Measurements from ENCODE around the gene HACD2.

HACD2 gene

DNA sequence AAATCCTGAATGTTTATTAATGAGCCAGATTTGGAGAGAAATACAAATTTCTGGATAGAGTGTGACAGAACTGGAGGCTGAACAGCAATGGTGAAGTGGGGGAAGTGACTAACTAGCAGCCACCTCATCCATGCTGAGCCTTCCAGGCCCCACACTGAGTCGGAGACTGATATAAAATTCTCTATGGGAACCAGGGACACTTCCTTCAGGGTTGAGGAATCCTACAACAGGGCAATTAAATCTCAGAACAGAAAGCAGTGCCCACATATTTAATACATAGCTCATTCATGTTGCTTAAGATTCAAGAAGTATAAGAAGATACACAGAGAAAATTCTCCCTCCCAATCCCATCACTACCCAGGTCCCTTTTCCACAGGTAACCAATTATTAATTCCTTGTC lies 49.3 kb downstream of the HACD2 start:
- Mint-ChIP-seq H3K36me3 (ENCODE audit: low read depth) (peaks cover 2% of the 10 kb centered on the region), H3K9me3 (no peaks in the 10 kb centered on the region), H3K4me1 (peaks cover 19% of the 10 kb centered on the region), H3K27me3 (no peaks in the 10 kb centered on the region), H3K27ac (no peak overlapping the region), H3K4me3 (no peak overlapping the region)
- DNase-seq, result no peak
- no peak for ATAC-seq

DNA sequence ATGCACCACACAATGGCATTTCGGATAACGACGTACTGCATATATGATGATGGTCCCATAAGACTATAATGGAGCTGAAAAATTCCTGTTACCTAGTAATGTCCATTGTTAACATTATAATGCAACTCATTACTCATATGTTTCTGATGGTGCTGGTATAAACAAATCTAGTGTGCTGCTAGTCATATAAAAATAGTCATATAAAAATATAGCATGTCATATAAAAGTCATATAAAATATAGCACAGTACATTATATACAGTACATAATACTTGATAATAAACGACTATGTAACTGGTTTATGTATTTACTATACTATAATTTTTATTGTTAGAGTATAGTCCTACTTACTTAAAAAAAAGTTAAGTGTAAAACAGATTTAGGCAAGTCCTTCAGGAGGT lies 50.6 kb downstream of the HACD2 start:
- ATAC-seq (no peak), DNase-seq (no peak)
- no peaks in the 10 kb centered on the region for H3K27me3 Mint-ChIP-seq
- no peaks in the 10 kb centered on the region for H3K36me3 Mint-ChIP-seq (ENCODE audit: low read depth)
- no peaks in the 10 kb centered on the region for H3K9me3 Mint-ChIP-seq
- H3K27ac Mint-ChIP-seq, result no peak overlapping the region
- H3K4me1 Mint-ChIP-seq, result peaks cover 8% of the 10 kb centered on the region
- H3K4me3 Mint-ChIP-seq, result no peak overlapping the region

GRCh38 chr3:123533554-123534159 lies 51.2 kb downstream of the HACD2 start:
- Mint-ChIP-seq H3K27me3 (no peaks in the 10 kb centered on the region), H3K4me3 (no peak overlapping the region)

DNA sequence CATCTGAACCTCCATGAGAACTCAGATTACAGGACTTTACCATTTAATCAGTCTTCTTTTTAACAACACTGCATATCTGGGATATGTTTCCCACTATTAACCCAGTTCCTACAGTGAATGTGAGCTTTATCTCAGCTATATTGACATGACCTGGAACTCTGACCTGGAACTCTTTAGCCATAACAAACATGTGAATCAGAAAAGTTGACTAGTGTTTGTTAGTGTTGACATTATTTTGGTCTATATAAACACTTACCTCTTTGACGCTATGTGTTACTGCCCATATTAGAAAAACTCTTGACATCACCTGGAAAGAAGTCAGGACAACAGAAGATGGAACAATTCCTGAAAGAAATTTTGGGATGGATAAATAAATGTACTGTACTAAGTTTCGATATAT lies 56.7 kb downstream of the HACD2 start:
- no peak overlapping the region for H3K27ac Mint-ChIP-seq
- no peak for DNase-seq
- no peak overlapping the region for H3K4me3 Mint-ChIP-seq
- no peaks in the 10 kb centered on the region for H3K27me3 Mint-ChIP-seq
- no peak for ATAC-seq
- H3K36me3 Mint-ChIP-seq (ENCODE audit: low read depth), result peaks cover 24% of the 10 kb centered on the region
- H3K9me3 Mint-ChIP-seq, result no peaks in the 10 kb centered on the region
- H3K4me1 Mint-ChIP-seq, result peaks cover 34% of the 10 kb centered on the region

More at GRCh38 chr3:123533554-123534159, 51.2 kb downstream of the HACD2 start:
- H3K9me3 Mint-ChIP-seq, result no peaks in the 10 kb centered on the region
- no peaks in the 10 kb centered on the region for H3K36me3 Mint-ChIP-seq (ENCODE audit: low read depth)
- ATAC-seq (no peak), DNase-seq (no peak)
- H3K27ac Mint-ChIP-seq, result no peak overlapping the region
- H3K4me1 Mint-ChIP-seq, result peaks cover 8% of the 10 kb centered on the region

DNA sequence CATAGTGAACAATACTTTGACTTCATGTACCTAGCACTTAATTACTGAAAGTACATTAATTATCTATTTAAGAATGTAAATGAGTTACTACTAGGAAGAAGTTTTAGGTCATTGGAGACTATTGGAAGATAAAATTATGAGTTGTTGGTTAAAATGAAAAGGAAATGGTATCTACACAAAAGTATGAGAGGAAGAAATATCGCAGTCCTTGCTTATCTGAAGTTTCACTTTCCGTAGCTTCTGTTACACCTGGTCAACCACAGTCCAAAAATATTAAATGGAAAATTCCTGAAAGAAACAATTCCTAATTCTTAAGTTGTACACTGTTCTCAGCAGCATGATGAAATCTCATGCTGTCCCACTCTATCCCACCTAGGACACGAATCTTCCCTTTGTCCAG lies 57.8 kb downstream of the HACD2 start:
- H3K9me3 Mint-ChIP-seq, result no peaks in the 10 kb centered on the region
- peaks cover 45% of the 10 kb centered on the region for H3K4me1 Mint-ChIP-seq
- no peak overlapping the region for H3K27ac Mint-ChIP-seq
- DNase-seq (no peak), ATAC-seq (no peak)
- no peaks in the 10 kb centered on the region for H3K27me3 Mint-ChIP-seq
- no peak overlapping the region for H3K4me3 Mint-ChIP-seq
- peaks cover 24% of the 10 kb centered on the region for H3K36me3 Mint-ChIP-seq (ENCODE audit: low read depth)

DNA sequence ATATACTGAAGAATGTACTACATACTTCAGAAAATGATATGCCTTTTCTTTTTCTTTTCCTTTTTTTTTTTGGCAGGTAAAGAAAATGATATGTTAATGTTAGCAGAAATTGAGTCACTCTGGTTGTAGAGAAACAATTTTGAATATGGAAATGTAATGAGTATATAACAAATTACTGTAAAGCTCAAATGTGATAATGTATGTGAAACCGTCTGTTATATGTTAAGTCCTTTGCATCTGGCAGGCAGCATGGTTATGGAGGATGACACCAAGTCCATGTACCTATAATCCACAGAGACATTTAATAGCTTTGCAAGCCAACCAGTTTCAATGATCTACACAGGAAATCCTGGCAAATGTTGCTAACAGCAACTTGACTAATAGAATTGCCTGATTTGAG lies 58.4 kb downstream of the HACD2 start:
- H3K36me3 Mint-ChIP-seq (ENCODE audit: low read depth), result peaks cover 24% of the 10 kb centered on the region
- DNase-seq (no peak), ATAC-seq (no peak)
- H3K27ac Mint-ChIP-seq, result no peak overlapping the region
- H3K4me3 Mint-ChIP-seq, result no peak overlapping the region
- peaks cover 48% of the 10 kb centered on the region for H3K4me1 Mint-ChIP-seq
- H3K9me3 Mint-ChIP-seq, result no peaks in the 10 kb centered on the region
- H3K27me3 Mint-ChIP-seq, result no peaks in the 10 kb centered on the region

DNA sequence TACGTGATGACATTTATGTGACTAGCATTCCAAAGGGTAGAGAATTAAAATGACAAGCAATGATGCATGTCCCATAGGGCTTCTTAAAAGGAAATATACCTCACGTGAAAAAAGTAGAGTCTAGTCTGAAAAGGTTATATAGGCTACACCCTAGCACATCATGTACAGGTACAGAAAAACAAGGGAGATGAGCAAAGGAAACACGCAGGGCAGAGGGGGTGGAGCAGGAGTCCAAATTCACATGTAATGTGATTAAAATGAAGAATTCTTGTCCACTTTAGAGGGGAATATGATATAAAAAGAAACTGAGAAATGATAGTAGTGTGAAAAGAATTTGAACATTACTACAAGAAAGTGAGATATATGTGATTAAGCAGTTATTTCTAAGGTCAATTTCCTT lies 59.4 kb downstream of the HACD2 start:
- no peak for ATAC-seq
- DNase-seq, result no peak
- peaks cover 51% of the 10 kb centered on the region for H3K4me1 Mint-ChIP-seq
- H3K27me3 Mint-ChIP-seq, result no peaks in the 10 kb centered on the region
- H3K9me3 Mint-ChIP-seq, result no peaks in the 10 kb centered on the region
- H3K27ac Mint-ChIP-seq, result no peak overlapping the region
- peaks cover 24% of the 10 kb centered on the region for H3K36me3 Mint-ChIP-seq (ENCODE audit: low read depth)
- H3K4me3 Mint-ChIP-seq, result no peak overlapping the region

GRCh38 chr3:123524981-123525380 lies 59.9 kb downstream of the HACD2 start:
- Mint-ChIP-seq H3K27ac (no peak overlapping the region), H3K9me3 (no peaks in the 10 kb centered on the region), H3K4me3 (no peak overlapping the region), H3K4me1 (peaks cover 51% of the 10 kb centered on the region), H3K27me3 (no peaks in the 10 kb centered on the region), H3K36me3 (ENCODE audit: low read depth) (peaks cover 24% of the 10 kb centered on the region)
- ATAC-seq, result no peak
- no peak for DNase-seq

DNA sequence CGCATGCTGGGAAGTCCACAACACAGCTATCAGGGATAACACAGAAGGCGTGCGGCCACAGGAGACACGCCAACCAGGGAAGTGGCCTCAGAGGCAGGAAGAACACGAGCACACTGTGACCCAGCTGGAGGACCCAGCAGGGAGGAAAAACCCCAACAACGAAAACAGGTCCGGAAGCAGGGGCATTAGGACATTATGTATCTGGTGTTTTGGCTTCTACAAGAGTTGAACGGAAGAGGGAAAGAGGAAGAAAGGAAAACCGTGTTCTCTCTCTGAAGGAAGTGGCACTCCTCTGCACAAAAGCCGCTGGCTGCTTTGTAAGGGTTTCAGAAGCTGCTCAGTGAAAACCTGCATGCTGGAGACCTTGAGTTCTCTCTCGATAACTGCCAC lies 61.8 kb downstream of the HACD2 start:
- no peak for ATAC-seq
- no peak for DNase-seq
- peaks cover 51% of the 10 kb centered on the region for H3K4me1 Mint-ChIP-seq
- H3K27me3 Mint-ChIP-seq, result no peaks in the 10 kb centered on the region
- peaks cover 22% of the 10 kb centered on the region for H3K36me3 Mint-ChIP-seq (ENCODE audit: low read depth)
- peak overlapping the region; percentile 54 for H3K27ac Mint-ChIP-seq
- H3K9me3 Mint-ChIP-seq, result no peaks in the 10 kb centered on the region
- no peak overlapping the region for H3K4me3 Mint-ChIP-seq

- H3K27me3 Mint-ChIP-seq, result no peaks in the 10 kb centered on the region
- H3K4me1 Mint-ChIP-seq, result peaks cover 51% of the 10 kb centered on the region
- H3K4me3 Mint-ChIP-seq, result no peak overlapping the region
- no peaks in the 10 kb centered on the region for H3K9me3 Mint-ChIP-seq
- peaks cover 20% of the 10 kb centered on the region for H3K36me3 Mint-ChIP-seq (ENCODE audit: low read depth)
- no peak for ATAC-seq
- H3K27ac Mint-ChIP-seq, result peak overlapping the region; percentile 54
- DNase-seq, result no peak
Observed at GRCh38 chr3:123522320-123523022, 62.4 kb downstream of the HACD2 start.

DNA sequence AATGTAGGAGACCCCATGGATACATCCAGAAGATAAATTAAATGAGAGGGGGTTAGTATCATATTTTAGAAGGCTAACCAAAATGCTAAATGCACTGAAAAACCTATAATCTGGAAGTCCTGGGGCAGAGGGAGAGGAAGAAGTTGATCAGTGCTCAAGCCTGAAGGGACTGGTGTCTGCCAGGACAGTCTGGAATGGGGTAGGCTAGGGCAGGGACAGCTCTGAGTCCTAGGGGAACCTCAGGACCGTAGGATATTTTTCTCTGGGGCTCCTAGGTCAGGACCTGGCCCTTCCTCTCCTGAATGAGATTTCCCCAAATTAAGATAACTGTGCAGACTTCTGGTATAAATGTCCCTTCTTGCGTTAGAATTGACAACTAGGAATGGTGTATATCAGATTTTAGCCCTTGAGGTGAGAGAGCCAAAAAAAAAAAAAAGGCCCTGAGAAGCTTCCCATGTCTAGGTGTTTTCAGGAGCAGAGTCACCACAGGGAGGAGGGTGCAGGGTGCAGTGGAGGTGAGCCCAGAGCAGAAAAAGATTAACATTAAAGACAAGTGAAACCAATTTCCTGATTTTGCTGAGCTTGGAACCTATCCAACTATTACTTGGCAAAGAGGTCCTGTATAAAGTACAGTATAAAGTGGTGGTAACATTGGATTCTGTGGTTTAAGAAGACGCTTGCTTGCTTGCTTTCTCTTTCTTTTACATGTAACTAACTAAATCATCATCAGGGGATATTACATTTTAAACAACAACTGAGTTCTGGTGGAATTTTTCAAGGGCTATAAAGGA lies 63.5 kb downstream of the HACD2 start:
- H3K27me3 Mint-ChIP-seq, result no peaks in the 10 kb centered on the region
- H3K9me3 Mint-ChIP-seq, result no peaks in the 10 kb centered on the region
- no peak overlapping the region for H3K4me3 Mint-ChIP-seq
- DNase-seq (no peak), ATAC-seq (no peak)
- no peak overlapping the region for H3K27ac Mint-ChIP-seq
- peaks cover 14% of the 10 kb centered on the region for H3K36me3 Mint-ChIP-seq (ENCODE audit: low read depth)
- peaks cover 43% of the 10 kb centered on the region for H3K4me1 Mint-ChIP-seq

DNA sequence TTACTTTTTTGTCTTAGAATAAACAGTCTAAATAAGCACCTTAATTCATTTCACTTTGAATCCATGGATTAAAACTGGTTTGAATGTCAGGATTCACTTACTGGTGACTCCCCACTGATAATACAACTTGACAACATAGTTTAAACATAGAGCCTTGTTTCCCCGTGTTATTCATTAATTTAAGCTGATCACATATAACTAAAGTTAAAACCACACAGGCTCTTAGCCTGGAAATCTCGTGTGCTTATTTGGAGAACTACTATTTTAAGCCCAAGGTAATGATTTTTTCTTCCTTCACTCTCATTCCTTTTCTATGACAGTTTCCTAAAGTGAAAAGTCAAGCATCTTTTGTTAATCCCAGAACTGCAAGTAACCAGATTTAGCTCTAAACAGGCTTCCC lies 64.2 kb downstream of the HACD2 start:
- no peak for DNase-seq
- Mint-ChIP-seq H3K27me3 (no peaks in the 10 kb centered on the region), H3K9me3 (no peaks in the 10 kb centered on the region), H3K4me1 (peaks cover 40% of the 10 kb centered on the region), H3K4me3 (no peak overlapping the region), H3K27ac (no peak overlapping the region), H3K36me3 (ENCODE audit: low read depth) (peaks cover 13% of the 10 kb centered on the region)
- ATAC-seq, result no peak

GRCh38 chr3:123518892-123519485 lies 65.9 kb downstream of the HACD2 start:
- DNase-seq (no peak), ATAC-seq (no peak)
- Mint-ChIP-seq H3K9me3 (no peaks in the 10 kb centered on the region), H3K4me3 (no peak overlapping the region), H3K4me1 (peaks cover 26% of the 10 kb centered on the region), H3K27ac (no peak overlapping the region), H3K27me3 (no peaks in the 10 kb centered on the region), H3K36me3 (ENCODE audit: low read depth) (peaks cover 9% of the 10 kb centered on the region)

DNA sequence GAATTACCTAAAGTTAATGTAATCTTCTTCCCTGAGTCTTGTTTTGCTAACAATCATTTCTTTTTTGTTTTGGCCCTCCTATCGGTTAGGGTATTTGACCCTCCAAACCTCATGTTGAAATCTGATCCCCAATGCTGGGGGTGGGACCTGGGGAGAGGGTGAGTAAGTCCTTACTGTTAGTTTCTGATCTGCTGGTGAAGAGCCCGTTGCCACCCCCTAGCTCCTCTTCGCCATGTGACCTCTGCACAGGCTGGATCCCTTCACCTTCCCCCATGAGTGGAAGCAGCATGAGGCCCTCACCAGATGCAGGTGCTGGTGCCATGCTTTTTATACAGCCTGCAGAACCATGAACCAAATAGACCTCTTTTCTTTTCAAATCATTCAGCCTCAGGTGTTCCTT lies 73.1 kb downstream of the HACD2 start:
- Mint-ChIP-seq H3K4me3 (no peak overlapping the region), H3K27ac (no peak overlapping the region), H3K36me3 (ENCODE audit: low read depth) (peaks cover 4% of the 10 kb centered on the region), H3K9me3 (no peaks in the 10 kb centered on the region), H3K4me1 (no peaks in the 10 kb centered on the region), H3K27me3 (no peaks in the 10 kb centered on the region)
- no peak for ATAC-seq
- DNase-seq, result no peak

- Mint-ChIP-seq H3K4me3 (no peak overlapping the region), H3K27me3 (no peaks in the 10 kb centered on the region), H3K27ac (no peak overlapping the region), H3K9me3 (no peaks in the 10 kb centered on the region), H3K4me1 (no peaks in the 10 kb centered on the region), H3K36me3 (ENCODE audit: low read depth) (peaks cover 4% of the 10 kb centered on the region)
- DNase-seq (no peak), ATAC-seq (no peak)
Observed at GRCh38 chr3:123511084-123511483, 73.8 kb downstream of the HACD2 start.

Data from activated naive CD8-positive, alpha-beta T cell treated with anti-CD3 and anti-CD28 coated beads, Interleukin-2, amount 50 U/mL, for 24 hours (primary cell).